GM21526 (cell line): ENCODE data around the gene JOSD1.

Experiments used
- ATAC-seq: cut with Tn5 transposase; IDR thresholded peaks from one replicate; pipeline ENCODE4 v1.9.1; 2021; ENCODE audit warnings: moderate library complexity; ENCODE audit not compliant: unreplicated experiment, low FRiP score

Gene JOSD1

GRCh38 chr22:38700789-38701628 is at the start of gene JOSD1:
JOSD1 (minus strand) TSS chr22:38700943; CDS start chr22:38699987, 956 bp downstream.
- peak; percentile 33 for ATAC-seq

GRCh38 chr22:38750104-38750503 is 49.4 kb upstream of the JOSD1 start:
- no peak for ATAC-seq

GRCh38 chr22:38748487-38749136 is 47.9 kb upstream of the JOSD1 start:
- no peak for ATAC-seq

GRCh38 chr22:38745676-38746460 is 45.1 kb upstream of the JOSD1 start:
- ATAC-seq: no peak

- ATAC-seq: no peak
These were observed 44.2 kb upstream of the JOSD1 start for GRCh38 chr22:38744981-38745380.

- no peak for ATAC-seq
These were observed 41.6 kb upstream of the JOSD1 start for GRCh38 chr22:38742176-38742942.

- no peak for ATAC-seq
These were observed 40.8 kb upstream of the JOSD1 start for GRCh38 chr22:38741576-38741975.

GRCh38 chr22:38741166-38741565 is 40.4 kb upstream of the JOSD1 start:
- ATAC-seq: no peak

GRCh38 chr22:38740754-38741153 is 40.0 kb upstream of the JOSD1 start:
- ATAC-seq: no peak

GRCh38 chr22:38740116-38740723 is 39.5 kb upstream of the JOSD1 start:
- no peak for ATAC-seq

- ATAC-seq: no peak
These were observed 38.7 kb upstream of the JOSD1 start for GRCh38 chr22:38739300-38740055.

GRCh38 chr22:38738475-38739070 is 37.8 kb upstream of the JOSD1 start:
- ATAC-seq: no peak

- no peak for ATAC-seq
These were observed 36.7 kb upstream of the JOSD1 start for GRCh38 chr22:38737302-38738060.

- no peak for ATAC-seq
These were observed 35.5 kb upstream of the JOSD1 start for GRCh38 chr22:38736257-38736570.

GRCh38 chr22:38735465-38736256 is 34.9 kb upstream of the JOSD1 start:
- ATAC-seq: no peak

GRCh38 chr22:38735126-38735464 is 34.4 kb upstream of the JOSD1 start:
- ATAC-seq: no peak

- no peak for ATAC-seq
These were observed 33.8 kb upstream of the JOSD1 start for GRCh38 chr22:38734421-38735100.
